HG02678 (cell line): ENCODE data around the gene ARL5A.
"Not testable (repeated sequence)": the region's sequence is repeated elsewhere in the genome, so short reads cannot be mapped to it uniquely, and the experiment has no call there.

Experiments
- ATAC-seq: cut with Tn5 transposase; IDR thresholded peaks from one replicate; pipeline ENCODE4 v1.9.1; 2021; ENCODE audit warnings: mild to moderate bottlenecking, moderate library complexity; ENCODE audit not compliant: unreplicated experiment

ARL5A gene

DNA sequence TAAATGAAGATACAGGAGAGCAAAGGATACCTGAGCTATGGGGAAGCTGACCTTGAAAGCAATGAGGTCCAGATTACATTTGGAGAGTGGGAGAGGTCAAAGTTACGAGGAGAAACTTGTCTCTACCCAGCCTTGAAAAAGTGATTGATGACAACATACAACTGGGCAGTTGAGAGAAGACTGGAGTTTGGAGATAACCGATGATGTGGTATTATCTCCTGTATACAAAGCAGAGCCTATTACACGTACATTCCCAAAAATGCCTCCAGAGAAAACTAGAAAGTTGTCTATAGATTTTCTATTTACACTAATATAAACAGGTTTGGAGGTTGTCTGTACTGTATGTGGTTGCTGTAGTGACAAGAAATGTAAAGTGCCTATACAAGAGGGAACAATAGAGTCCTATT lies 28.3 kb downstream of the ARL5A start:
- no peak for ATAC-seq

- ATAC-seq = no peak
These were observed 31.4 kb downstream of the ARL5A start for GRCh38 chr2:151796774-151797173.

- ATAC-seq = no peak
These were observed 32.5 kb downstream of the ARL5A start for GRCh38 chr2:151795646-151796240.

DNA sequence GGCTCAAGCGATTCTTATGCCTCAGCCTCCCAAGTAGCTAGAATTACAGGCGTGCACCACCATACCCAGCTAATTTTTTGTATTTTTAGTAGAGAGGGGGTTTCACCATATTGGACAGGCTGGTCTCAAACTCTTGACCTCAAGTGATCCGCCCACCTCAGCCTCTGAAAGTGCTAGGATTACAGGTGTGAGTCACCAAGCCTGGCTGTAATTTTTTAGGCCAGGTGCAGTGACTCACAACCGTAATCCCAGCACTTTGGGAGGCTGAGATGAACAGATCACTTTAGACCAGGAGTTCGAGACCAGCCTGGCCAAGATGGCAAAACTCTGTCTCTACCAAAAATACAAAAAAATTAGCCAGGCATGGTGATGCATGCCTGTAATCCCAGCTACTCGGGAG lies 33.8 kb downstream of the ARL5A start:
- ATAC-seq = not testable (repeated sequence)

DNA sequence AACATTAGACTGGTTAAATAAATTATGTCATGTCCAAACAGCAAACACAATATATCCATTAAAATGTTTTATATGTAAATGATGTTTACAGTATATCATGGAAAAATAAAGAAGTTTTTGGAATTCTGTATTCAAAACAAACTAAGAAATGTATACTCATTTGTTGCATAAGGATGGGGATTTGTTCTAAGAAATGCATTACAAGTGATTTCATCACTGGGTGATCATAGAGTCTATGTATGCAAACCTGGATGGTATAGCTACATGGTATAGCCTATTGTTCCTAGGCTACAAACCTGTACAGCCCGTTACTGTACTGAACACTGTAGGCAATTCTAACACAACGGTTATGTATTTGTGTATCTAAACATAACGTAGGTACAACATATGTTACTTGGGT lies 35.1 kb downstream of the ARL5A start:
- ATAC-seq = no peak

- ATAC-seq = no peak
These were observed 35.6 kb downstream of the ARL5A start for GRCh38 chr2:151792589-151792988.

- ATAC-seq = no peak
These were observed 36.7 kb downstream of the ARL5A start for GRCh38 chr2:151791545-151791944.

- no peak for ATAC-seq
These were observed 37.5 kb downstream of the ARL5A start for GRCh38 chr2:151790689-151791088.

- ATAC-seq = no peak
These were observed 39.0 kb downstream of the ARL5A start for GRCh38 chr2:151789055-151789834.

GRCh38 chr2:151786483-151786882 lies 41.7 kb downstream of the ARL5A start:
- no peak for ATAC-seq

- ATAC-seq = no peak
These were observed 42.1 kb downstream of the ARL5A start for GRCh38 chr2:151786077-151786476.

- ATAC-seq = no peak
These were observed 45.1 kb downstream of the ARL5A start for GRCh38 chr2:151783133-151783520.

GRCh38 chr2:151782378-151783132 lies 45.7 kb downstream of the ARL5A start:
- no peak for ATAC-seq

DNA sequence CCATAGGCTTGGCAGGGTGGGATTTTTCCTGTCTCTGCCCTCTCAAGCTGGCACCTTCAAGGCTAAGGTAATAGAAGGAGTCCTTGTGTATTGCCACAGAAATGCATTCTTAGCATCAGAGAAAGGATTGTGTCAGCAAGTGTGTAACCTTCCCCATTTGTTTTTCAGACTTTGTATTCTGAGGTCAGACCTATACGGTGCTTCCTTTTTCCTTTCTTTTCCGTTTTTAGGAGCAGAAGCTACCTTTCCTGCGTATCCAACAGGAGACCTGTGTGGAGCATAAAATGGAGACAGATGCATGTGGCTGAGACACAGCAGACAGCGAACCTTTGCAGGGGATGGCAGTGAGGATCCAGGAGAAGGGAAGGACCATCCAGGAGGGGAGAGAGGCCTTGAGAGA lies 46.6 kb downstream of the ARL5A start:
- no peak for ATAC-seq

GRCh38 chr2:151780938-151781337 lies 47.3 kb downstream of the ARL5A start:
- ATAC-seq = no peak

DNA sequence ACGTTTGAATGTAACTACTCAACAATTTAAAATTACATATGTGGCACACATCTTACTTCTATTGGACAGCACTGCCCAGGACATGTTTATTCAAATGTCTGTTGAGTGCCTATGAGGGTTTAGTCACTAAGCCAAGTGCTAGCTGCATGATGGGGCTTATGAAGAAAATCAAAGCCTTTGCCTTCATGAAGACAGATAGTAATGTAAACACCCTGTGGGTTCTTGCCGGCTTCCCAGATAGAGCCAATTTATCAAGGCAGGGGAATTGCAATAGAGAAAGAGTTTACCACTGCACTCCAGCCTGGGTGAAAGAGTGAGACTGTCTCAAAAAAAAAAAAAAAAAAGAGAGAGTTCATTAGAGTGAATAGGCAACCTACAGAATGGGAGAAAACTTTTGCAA lies 50.3 kb downstream of the ARL5A start:
- no peak for ATAC-seq

GRCh38 chr2:151777487-151777886 lies 50.7 kb downstream of the ARL5A start:
- ATAC-seq = no peak

DNA sequence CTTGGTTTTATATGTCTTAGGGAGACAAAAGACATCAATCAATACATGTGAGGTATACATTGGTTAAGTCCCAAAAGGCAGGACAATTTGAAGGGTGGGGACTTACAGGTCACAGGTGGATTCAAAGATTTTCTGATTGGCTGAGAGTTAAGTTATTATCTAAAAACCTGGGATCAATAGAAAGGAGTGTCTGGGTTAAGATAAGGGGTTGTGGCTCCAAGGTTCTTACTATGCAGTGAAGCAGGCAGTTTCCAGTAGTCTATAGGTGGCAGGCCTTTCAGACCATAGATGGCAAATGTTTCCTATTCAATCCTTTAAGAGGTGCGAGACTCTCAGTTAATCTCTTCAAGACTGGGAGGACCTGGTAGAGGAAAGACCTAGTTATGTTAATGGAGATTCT lies 51.9 kb downstream of the ARL5A start:
- ATAC-seq = no peak

DNA sequence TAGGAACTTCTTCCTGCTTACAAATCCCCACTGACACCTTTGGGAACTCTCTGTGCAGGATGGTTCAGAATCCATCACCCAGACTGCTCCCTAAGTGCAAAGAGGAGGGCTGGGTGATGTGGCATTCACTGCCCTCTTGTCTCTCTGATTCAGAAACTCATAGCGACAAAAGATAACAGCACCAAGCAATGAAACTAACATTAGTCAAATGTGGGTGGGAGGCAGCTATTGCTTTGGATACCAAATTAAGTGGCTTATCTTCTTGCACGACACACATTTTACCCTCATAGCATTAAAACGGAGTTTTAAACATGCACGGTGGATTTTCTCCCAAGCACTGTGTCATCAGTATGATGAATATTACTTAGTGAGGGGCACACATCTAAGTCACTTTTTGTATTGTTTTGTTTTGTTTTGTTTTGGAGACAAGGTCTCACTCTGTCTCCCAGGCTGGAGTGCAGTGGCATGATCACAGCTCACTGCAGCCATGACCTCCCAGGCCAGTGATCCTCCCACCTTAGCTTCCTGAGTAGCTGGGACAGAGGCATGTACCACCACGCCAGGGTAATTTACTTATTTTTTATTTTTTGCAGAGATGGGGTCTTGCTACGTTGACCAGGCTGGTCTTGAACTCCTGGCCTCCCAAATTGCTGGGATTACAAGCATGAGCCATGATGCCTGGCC lies 53.0 kb downstream of the ARL5A start:
- peak; percentile 40 for ATAC-seq

- no peak for ATAC-seq
These were observed 53.7 kb downstream of the ARL5A start for GRCh38 chr2:151774506-151774905.

GRCh38 chr2:151771599-151772358 lies 56.4 kb downstream of the ARL5A start:
- peak; percentile 94 for ATAC-seq
